ENCODE results near the gene CHRNA4.
"Not testable (repeated sequence)": the region's sequence is repeated elsewhere in the genome, so short reads cannot be mapped to it uniquely, and the experiment has no call there.

Gene CHRNA4

DNA sequence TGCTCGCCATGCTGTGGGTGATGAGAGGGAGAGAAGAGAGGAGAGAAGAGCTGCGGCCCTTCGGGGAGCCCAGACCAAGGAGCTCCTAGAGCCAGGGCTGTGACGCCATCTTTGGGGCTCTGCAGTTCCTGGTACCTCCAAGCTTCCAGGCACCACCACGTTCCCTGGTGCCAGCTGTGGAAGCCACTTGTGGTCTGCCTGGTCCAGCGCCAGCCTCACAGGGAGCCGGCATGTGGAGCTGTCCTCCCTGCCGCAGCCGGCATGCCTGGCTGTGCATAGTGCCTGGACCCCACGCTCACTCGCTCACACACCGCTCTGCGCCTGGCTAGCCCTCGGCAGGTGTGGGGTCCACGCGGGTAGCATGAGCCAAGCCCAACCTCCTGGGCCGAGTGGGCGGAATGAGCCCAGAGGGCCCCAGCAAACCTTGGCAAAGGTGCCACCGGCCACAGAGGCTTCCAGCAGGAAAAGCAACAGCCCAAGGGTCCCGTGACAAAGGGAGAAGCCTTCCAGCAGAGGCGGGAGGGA is 19.3 kb upstream of the CHRNA4 start:
- H3K4me3 ChIP-seq (ENCODE audit: low read depth, low read length): no peak overlapping the region
- no peaks in the 10 kb centered on the region for H3K79me1 ChIP-seq (ENCODE audit: low read length)
- H4K12ac ChIP-seq (ENCODE audit: low read depth, low read length): no peak overlapping the region
- no peak overlapping the region for H2BK5ac ChIP-seq (ENCODE audit: low read depth, low read length, poor library complexity)
- H3K4ac ChIP-seq (ENCODE audit: low read depth, low read length): no peak overlapping the region
- H2BK120ac ChIP-seq (ENCODE audit: insufficient read depth, low read length, poor library complexity): no peak overlapping the region
- no peaks in the 10 kb centered on the region for H3K4me1 ChIP-seq (ENCODE audit: control insufficient read depth in 1 of 2, insufficient read depth in 2 of 2, low read length in 2 of 2)
- no peak overlapping the region for H3K14ac ChIP-seq (ENCODE audit: low read length)
- no peak overlapping the region for H3K9ac ChIP-seq (ENCODE audit: low read length)
- H3K36me3 ChIP-seq (ENCODE audit: control insufficient read depth in 1 of 2, insufficient read depth in 2 of 2, low read length in 2 of 2): no peaks in the 10 kb centered on the region
- no peaks in the 10 kb centered on the region for H3K27me3 ChIP-seq (ENCODE audit: insufficient read depth, low read length)
- H3K79me2 ChIP-seq (ENCODE audit: control insufficient read depth, insufficient read depth, low read length, poor library complexity): no peaks in the 10 kb centered on the region
- H4K91ac ChIP-seq (ENCODE audit: low read depth, low read length): no peak overlapping the region
- H3K18ac ChIP-seq (ENCODE audit: low read length): no peak overlapping the region
- H4K8ac ChIP-seq (ENCODE audit: low read depth, low read length): no peak overlapping the region
- no peak overlapping the region for H3K23ac ChIP-seq (ENCODE audit: low read length)
- no peak overlapping the region for H2BK12ac ChIP-seq (ENCODE audit: low read length)
- no peak for DNase-seq
- no peak overlapping the region for H2AK5ac ChIP-seq (ENCODE audit: low read length)
- no peak overlapping the region for H2AFZ ChIP-seq (ENCODE audit: insufficient read depth, low read length, poor library complexity)
- H3K27ac ChIP-seq (ENCODE audit: low read depth, low read length): no peak overlapping the region
- whole genome bisulfite sequencing (ENCODE audit: extremely low coverage, insufficient coverage, insufficient read length): no CpG with 5 or more reads among the region's 21 CpGs
- H3K9me3 ChIP-seq (ENCODE audit: insufficient read depth, low read depth, low read length): peaks cover 7% of the 10 kb centered on the region
- H3K4me2 ChIP-seq (ENCODE audit: low read length): no peak overlapping the region

DNA sequence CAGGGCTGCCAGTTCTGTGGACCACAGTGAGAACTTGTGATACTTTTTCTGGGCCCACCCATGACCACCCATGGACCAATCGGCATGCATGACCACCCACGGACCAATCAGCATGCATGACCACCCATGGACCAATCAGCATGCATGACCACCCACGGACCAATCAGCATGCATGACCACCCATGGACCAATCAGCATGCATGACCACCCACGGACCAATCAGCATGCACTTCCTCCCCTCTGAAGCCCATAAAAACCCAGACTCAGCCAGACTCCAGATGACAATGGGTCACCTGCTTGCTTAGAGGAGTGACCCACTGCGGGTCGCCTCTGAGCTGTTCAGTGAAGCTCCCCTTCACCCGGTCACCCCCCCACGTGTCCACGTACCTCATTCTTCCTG is 18.7 kb upstream of the CHRNA4 start:
- H3K9ac ChIP-seq (ENCODE audit: low read length); H3K27me3 ChIP-seq (ENCODE audit: insufficient read depth, low read length); H3K4ac ChIP-seq (ENCODE audit: low read depth, low read length); H4K12ac ChIP-seq (ENCODE audit: low read depth, low read length); H2AK5ac ChIP-seq (ENCODE audit: low read length); H3K18ac ChIP-seq (ENCODE audit: low read length); DNase-seq; H3K4me3 ChIP-seq (ENCODE audit: low read depth, low read length); H3K4me1 ChIP-seq (ENCODE audit: control insufficient read depth in 1 of 2, insufficient read depth in 2 of 2, low read length in 2 of 2); H3K79me1 ChIP-seq (ENCODE audit: low read length); H2AFZ ChIP-seq (ENCODE audit: insufficient read depth, low read length, poor library complexity); H3K4me2 ChIP-seq (ENCODE audit: low read length); H3K27ac ChIP-seq (ENCODE audit: low read depth, low read length); H3K79me2 ChIP-seq (ENCODE audit: control insufficient read depth, insufficient read depth, low read length, poor library complexity); H3K14ac ChIP-seq (ENCODE audit: low read length); H2BK12ac ChIP-seq (ENCODE audit: low read length); H3K23ac ChIP-seq (ENCODE audit: low read length); H2BK5ac ChIP-seq (ENCODE audit: low read depth, low read length, poor library complexity); H2BK120ac ChIP-seq (ENCODE audit: insufficient read depth, low read length, poor library complexity); H3K36me3 ChIP-seq (ENCODE audit: control insufficient read depth in 1 of 2, insufficient read depth in 2 of 2, low read length in 2 of 2); H4K8ac ChIP-seq (ENCODE audit: low read depth, low read length); H4K91ac ChIP-seq (ENCODE audit: low read depth, low read length): not testable (repeated sequence)
- H3K9me3 ChIP-seq (ENCODE audit: insufficient read depth, low read depth, low read length): peaks cover 10% of the 10 kb centered on the region
- no CpG with 5 or more reads among the region's 9 CpGs for WGBS (ENCODE audit: extremely low coverage, insufficient coverage, insufficient read length)

DNA sequence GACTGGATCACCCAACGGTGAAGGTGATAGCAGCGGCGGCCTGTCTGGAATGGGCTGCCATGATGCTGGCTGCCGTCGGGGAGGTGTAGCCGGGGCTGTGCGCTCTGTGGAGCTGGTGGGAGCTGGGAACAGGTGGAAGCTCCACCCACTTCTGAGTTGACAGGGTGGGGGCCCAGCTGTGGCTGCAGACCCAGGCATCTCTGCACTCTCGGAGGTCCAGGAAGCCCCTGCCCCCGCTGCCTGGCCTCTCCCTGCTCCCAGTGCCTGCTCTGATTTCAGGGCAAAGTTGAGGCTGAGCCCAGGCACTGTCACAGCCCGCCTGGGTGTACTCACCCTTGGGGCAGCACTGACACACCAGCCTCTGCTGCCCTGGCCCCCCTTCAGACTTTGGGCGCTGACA is 18.1 kb upstream of the CHRNA4 start:
- no peak for DNase-seq
- no peak overlapping the region for H3K4me3 ChIP-seq (ENCODE audit: low read depth, low read length)
- H3K23ac ChIP-seq (ENCODE audit: low read length): no peak overlapping the region
- H3K14ac ChIP-seq (ENCODE audit: low read length): no peak overlapping the region
- no CpG with 5 or more reads among the region's 11 CpGs for WGBS (ENCODE audit: extremely low coverage, insufficient coverage, insufficient read length)
- no peak overlapping the region for H2BK12ac ChIP-seq (ENCODE audit: low read length)
- no peaks in the 10 kb centered on the region for H3K79me1 ChIP-seq (ENCODE audit: low read length)
- H3K9me3 ChIP-seq (ENCODE audit: insufficient read depth, low read depth, low read length): peaks cover 10% of the 10 kb centered on the region
- H4K91ac ChIP-seq (ENCODE audit: low read depth, low read length): no peak overlapping the region
- no peak overlapping the region for H2BK5ac ChIP-seq (ENCODE audit: low read depth, low read length, poor library complexity)
- no peak overlapping the region for H2BK120ac ChIP-seq (ENCODE audit: insufficient read depth, low read length, poor library complexity)
- H2AFZ ChIP-seq (ENCODE audit: insufficient read depth, low read length, poor library complexity): no peak overlapping the region
- no peaks in the 10 kb centered on the region for H3K79me2 ChIP-seq (ENCODE audit: control insufficient read depth, insufficient read depth, low read length, poor library complexity)
- no peak overlapping the region for H3K18ac ChIP-seq (ENCODE audit: low read length)
- no peaks in the 10 kb centered on the region for H3K27me3 ChIP-seq (ENCODE audit: insufficient read depth, low read length)
- H3K36me3 ChIP-seq (ENCODE audit: control insufficient read depth in 1 of 2, insufficient read depth in 2 of 2, low read length in 2 of 2): no peaks in the 10 kb centered on the region
- H3K4me2 ChIP-seq (ENCODE audit: low read length): no peak overlapping the region
- H3K4me1 ChIP-seq (ENCODE audit: control insufficient read depth in 1 of 2, insufficient read depth in 2 of 2, low read length in 2 of 2): no peaks in the 10 kb centered on the region
- H3K27ac ChIP-seq (ENCODE audit: low read depth, low read length): no peak overlapping the region
- no peak overlapping the region for H2AK5ac ChIP-seq (ENCODE audit: low read length)
- no peak overlapping the region for H3K9ac ChIP-seq (ENCODE audit: low read length)
- no peak overlapping the region for H3K4ac ChIP-seq (ENCODE audit: low read depth, low read length)
- no peak overlapping the region for H4K12ac ChIP-seq (ENCODE audit: low read depth, low read length)
- no peak overlapping the region for H4K8ac ChIP-seq (ENCODE audit: low read depth, low read length)

DNA sequence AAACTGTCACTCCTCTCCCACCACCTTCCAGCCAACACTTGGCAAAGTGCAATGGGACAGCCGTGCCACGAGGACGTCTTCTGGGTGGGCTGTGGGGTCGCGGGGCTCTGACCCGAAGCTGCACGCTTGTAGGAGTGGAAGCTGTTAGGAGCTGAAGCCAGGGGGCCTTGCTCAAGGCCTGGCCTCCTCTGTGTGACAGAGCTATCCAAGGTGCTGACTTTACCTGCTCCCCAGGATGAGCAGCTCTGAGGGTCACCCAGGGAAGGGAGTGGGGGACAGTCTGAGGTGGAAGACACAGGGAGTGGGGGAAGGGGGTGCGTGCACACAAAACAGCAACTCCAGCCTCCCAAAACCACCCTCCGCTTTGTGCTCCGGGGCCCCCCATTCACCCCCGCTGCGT is 17.5 kb upstream of the CHRNA4 start:
- Histone ChIP-seq H3K36me3 (ENCODE audit: control insufficient read depth in 1 of 2, insufficient read depth in 2 of 2, low read length in 2 of 2) (no peaks in the 10 kb centered on the region), H4K8ac (ENCODE audit: low read depth, low read length) (no peak overlapping the region), H3K9me3 (ENCODE audit: insufficient read depth, low read depth, low read length) (peaks cover 10% of the 10 kb centered on the region), H2BK5ac (ENCODE audit: low read depth, low read length, poor library complexity) (no peak overlapping the region), H3K27me3 (ENCODE audit: insufficient read depth, low read length) (no peaks in the 10 kb centered on the region), H3K9ac (ENCODE audit: low read length) (no peak overlapping the region), H3K79me1 (ENCODE audit: low read length) (no peaks in the 10 kb centered on the region), H3K27ac (ENCODE audit: low read depth, low read length) (no peak overlapping the region), H2BK120ac (ENCODE audit: insufficient read depth, low read length, poor library complexity) (no peak overlapping the region), H3K79me2 (ENCODE audit: control insufficient read depth, insufficient read depth, low read length, poor library complexity) (no peaks in the 10 kb centered on the region), H2AK5ac (ENCODE audit: low read length) (no peak overlapping the region), H3K4me3 (ENCODE audit: low read depth, low read length) (no peak overlapping the region), H3K14ac (ENCODE audit: low read length) (no peak overlapping the region), H3K23ac (ENCODE audit: low read length) (no peak overlapping the region), H3K4me2 (ENCODE audit: low read length) (no peak overlapping the region), H4K12ac (ENCODE audit: low read depth, low read length) (no peak overlapping the region), H3K4me1 (ENCODE audit: control insufficient read depth in 1 of 2, insufficient read depth in 2 of 2, low read length in 2 of 2) (no peaks in the 10 kb centered on the region), H2BK12ac (ENCODE audit: low read length) (no peak overlapping the region), H2AFZ (ENCODE audit: insufficient read depth, low read length, poor library complexity) (no peak overlapping the region), H3K18ac (ENCODE audit: low read length) (no peak overlapping the region), H3K4ac (ENCODE audit: low read depth, low read length) (no peak overlapping the region), H4K91ac (ENCODE audit: low read depth, low read length) (no peak overlapping the region)
- no CpG with 5 or more reads among the region's 12 CpGs for WGBS (ENCODE audit: extremely low coverage, insufficient coverage, insufficient read length)
- DNase-seq: no peak
